ENCODE data around the gene ADCY5. TPM values are rescaled to one million over a fixed set of nuclear protein-coding genes. Genes with fewer than 3 reads are reported as not detected.

Gene ADCY5
- total RNA-seq, 2 experiments from 2014 or later, result 0.10 TPM; not detected in 1

DNA sequence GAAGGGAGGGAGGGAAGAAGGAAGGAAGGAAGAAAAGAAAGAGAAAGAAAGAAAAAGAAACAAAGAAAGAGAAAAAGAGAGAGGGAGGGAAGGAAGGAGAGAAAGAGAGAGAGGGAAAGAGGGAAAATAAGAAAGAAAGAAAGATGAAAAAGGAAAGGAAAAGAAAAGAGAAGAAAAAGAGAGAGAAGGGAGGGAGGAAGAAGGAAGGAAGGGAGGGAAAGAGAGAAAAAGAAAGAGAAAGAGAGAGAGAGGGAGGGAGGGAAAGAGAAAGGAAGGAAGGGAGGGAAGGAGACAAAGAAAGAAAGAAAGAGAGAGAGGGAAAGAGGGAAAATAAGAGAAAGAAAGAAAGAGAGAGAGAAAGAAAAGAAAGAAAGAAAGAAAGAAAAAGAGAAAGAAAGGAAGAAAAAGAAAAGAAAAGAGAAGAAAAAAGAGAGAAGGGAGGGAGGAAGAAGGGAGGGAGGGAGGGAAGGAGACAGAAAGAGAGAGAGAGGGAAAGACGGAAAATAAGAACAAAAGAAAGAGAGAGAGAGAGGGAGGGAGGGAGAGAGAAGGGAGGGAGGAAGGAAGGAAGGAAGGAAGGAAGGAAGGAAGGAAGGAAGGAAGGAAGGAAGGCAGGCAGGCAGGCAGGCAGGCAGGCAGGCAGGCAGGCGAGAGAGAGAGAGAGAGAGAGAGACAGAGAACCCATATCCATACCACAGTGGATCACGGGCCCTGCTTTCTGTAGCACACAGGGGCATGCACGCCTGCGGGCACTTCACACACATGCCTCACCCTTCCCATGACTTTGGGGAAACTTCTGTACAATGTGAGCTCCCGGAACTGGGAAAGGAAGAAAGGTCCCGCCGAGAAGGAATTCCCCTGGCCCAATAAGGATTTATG is 52.5 kb downstream of the ADCY5 start:
- DNase-seq, result no peak
- intact Hi-C loops (cut with micrococcal nuclease), result no loop called here
- H3K9me3 Mint-ChIP-seq, result no peaks in the 10 kb centered on the region
- no peaks in the 10 kb centered on the region for H3K36me3 Mint-ChIP-seq (ENCODE audit: low read depth)
- H3K4me1 Mint-ChIP-seq (ENCODE audit: low read depth), result no peaks in the 10 kb centered on the region
- H3K4me3 Mint-ChIP-seq, result no peak overlapping the region
- H3K27ac Mint-ChIP-seq, result no peak overlapping the region
- H3K27me3 Mint-ChIP-seq (ENCODE audit: low read depth), result peaks cover 15% of the 10 kb centered on the region
- CTCF ChIA-PET, result no interaction called here

DNA sequence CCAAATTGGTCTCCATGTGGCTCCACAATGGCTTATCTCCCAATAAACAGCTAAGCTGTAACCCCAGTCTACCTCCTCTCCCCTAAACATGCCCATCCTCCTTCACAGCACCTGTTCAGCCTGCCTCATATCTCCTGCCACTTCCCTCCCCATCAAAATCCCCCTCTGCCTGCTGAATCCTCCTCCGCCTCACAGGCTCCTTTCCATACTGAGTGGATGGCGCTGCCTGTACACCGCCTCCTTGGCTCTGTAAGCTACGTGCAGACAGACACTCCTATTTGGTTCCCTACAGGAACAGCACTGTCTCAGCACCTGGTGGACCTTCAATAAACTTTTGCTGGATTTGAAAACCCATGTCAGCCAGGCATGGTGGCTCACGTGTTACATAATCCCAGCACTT is 53.7 kb downstream of the ADCY5 start:
- no peak for DNase-seq
- H3K36me3 Mint-ChIP-seq (ENCODE audit: low read depth), result no peaks in the 10 kb centered on the region
- no peaks in the 10 kb centered on the region for H3K9me3 Mint-ChIP-seq
- CTCF ChIA-PET, result interaction anchor here (0.5 kb wide), 1 partner anchor 14 kb away, joined by 3 read pairs; no protein-coding TSS in a partner anchor
- H3K4me1 Mint-ChIP-seq (ENCODE audit: low read depth), result no peaks in the 10 kb centered on the region
- H3K4me3 Mint-ChIP-seq, result no peak overlapping the region
- no peak overlapping the region for H3K27ac Mint-ChIP-seq
- intact Hi-C loops (cut with micrococcal nuclease), result no loop called here
- H3K27me3 Mint-ChIP-seq (ENCODE audit: low read depth), result peaks cover 15% of the 10 kb centered on the region

DNA sequence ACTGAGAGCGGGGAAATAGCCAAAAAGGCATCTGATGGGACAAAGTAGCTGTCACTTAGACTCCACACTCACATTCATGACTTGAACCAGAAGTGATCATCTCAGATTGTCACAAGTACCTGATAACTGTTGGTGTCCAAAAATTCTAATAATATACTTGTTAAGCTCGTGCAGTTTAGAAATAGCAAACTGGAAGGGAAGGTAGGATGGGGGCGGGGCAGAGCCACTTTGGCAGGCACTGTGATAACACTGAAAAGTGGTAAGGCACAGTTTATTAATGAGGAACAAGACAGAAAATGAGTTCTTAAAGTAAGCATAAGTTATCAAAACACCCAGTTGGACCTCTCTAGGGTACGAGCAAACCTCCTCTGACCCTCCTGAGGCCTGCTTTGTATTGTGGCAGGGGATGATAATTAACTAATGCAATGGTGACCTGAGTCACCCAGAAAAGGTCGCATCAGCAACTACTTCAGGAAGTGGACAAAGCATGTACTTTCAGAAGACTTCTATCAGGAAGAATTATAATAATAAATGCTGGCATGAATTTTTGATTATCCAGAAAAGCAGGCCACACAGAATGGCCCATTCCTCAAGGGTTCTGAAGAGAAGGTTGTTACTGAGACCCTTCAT is 54.4 kb downstream of the ADCY5 start:
- Mint-ChIP-seq H3K27ac (no peak overlapping the region), H3K27me3 (ENCODE audit: low read depth) (peaks cover 15% of the 10 kb centered on the region), H3K4me3 (no peak overlapping the region), H3K9me3 (no peaks in the 10 kb centered on the region), H3K4me1 (ENCODE audit: low read depth) (no peaks in the 10 kb centered on the region), H3K36me3 (ENCODE audit: low read depth) (no peaks in the 10 kb centered on the region)
- DNase-seq, result no peak
- intact Hi-C loops (cut with micrococcal nuclease), result no loop called here
- CTCF ChIA-PET, result no interaction called here

GRCh38 chr3:123392871-123393620 is 55.8 kb downstream of the ADCY5 start:
- intact Hi-C loops (cut with micrococcal nuclease), result no loop called here
- no peaks in the 10 kb centered on the region for H3K36me3 Mint-ChIP-seq (ENCODE audit: low read depth)
- H3K27me3 Mint-ChIP-seq (ENCODE audit: low read depth), result peaks cover 11% of the 10 kb centered on the region
- DNase-seq, result no peak
- H3K27ac Mint-ChIP-seq, result no peak overlapping the region
- CTCF ChIA-PET, result no interaction called here
- no peaks in the 10 kb centered on the region for H3K9me3 Mint-ChIP-seq
- H3K4me1 Mint-ChIP-seq (ENCODE audit: low read depth), result no peaks in the 10 kb centered on the region
- no peak overlapping the region for H3K4me3 Mint-ChIP-seq

DNA sequence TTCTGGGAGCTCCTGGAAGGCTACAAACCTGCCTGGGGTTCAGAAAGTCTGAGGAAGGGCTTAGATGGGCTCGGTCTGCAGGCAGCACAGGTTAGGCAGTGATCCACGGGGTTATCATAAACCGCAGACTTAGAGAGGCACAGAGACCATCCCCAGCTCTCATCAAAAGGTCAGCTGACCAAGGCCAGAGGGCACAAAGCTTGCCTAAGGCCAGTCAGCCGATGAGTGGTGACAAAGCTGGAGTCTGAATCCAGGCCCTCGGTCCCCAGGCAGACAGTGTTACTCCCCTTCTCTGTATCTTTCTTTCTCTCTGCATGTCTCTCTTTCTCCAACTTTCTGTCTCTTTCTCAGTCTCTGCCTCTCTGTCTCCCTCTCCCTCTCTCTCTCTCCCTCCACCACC is 56.5 kb downstream of the ADCY5 start:
- no peaks in the 10 kb centered on the region for H3K36me3 Mint-ChIP-seq (ENCODE audit: low read depth)
- CTCF ChIA-PET, result no interaction called here
- H3K4me3 Mint-ChIP-seq, result no peak overlapping the region
- no peak overlapping the region for H3K27ac Mint-ChIP-seq
- DNase-seq, result no peak
- no peaks in the 10 kb centered on the region for H3K4me1 Mint-ChIP-seq (ENCODE audit: low read depth)
- no peaks in the 10 kb centered on the region for H3K9me3 Mint-ChIP-seq
- H3K27me3 Mint-ChIP-seq (ENCODE audit: low read depth), result peaks cover 11% of the 10 kb centered on the region
- intact Hi-C loops (cut with micrococcal nuclease), result no loop called here

GRCh38 chr3:123390865-123391600 is 57.9 kb downstream of the ADCY5 start:
- H3K27ac Mint-ChIP-seq, result no peak overlapping the region
- H3K36me3 Mint-ChIP-seq (ENCODE audit: low read depth), result no peaks in the 10 kb centered on the region
- H3K9me3 Mint-ChIP-seq, result no peaks in the 10 kb centered on the region
- H3K4me3 Mint-ChIP-seq, result no peak overlapping the region
- H3K27me3 Mint-ChIP-seq (ENCODE audit: low read depth), result peaks cover 11% of the 10 kb centered on the region
- intact Hi-C loops (cut with micrococcal nuclease), result no loop called here
- no peak for DNase-seq
- CTCF ChIA-PET, result interaction anchor here (0.6 kb wide), 1 partner anchor 332 kb away, joined by 3 read pairs; no protein-coding TSS in a partner anchor
- H3K4me1 Mint-ChIP-seq (ENCODE audit: low read depth), result no peaks in the 10 kb centered on the region

- Mint-ChIP-seq H3K27me3 (ENCODE audit: low read depth) (peaks cover 5% of the 10 kb centered on the region), H3K36me3 (ENCODE audit: low read depth) (no peaks in the 10 kb centered on the region), H3K27ac (no peak overlapping the region), H3K4me1 (ENCODE audit: low read depth) (no peaks in the 10 kb centered on the region), H3K4me3 (no peak overlapping the region), H3K9me3 (no peaks in the 10 kb centered on the region)
- intact Hi-C loops (cut with micrococcal nuclease), result no loop called here
- CTCF ChIA-PET, result no interaction called here
- DNase-seq, result no peak
Measured at GRCh38 chr3:123389628-123389918, 59.3 kb downstream of the ADCY5 start.

DNA sequence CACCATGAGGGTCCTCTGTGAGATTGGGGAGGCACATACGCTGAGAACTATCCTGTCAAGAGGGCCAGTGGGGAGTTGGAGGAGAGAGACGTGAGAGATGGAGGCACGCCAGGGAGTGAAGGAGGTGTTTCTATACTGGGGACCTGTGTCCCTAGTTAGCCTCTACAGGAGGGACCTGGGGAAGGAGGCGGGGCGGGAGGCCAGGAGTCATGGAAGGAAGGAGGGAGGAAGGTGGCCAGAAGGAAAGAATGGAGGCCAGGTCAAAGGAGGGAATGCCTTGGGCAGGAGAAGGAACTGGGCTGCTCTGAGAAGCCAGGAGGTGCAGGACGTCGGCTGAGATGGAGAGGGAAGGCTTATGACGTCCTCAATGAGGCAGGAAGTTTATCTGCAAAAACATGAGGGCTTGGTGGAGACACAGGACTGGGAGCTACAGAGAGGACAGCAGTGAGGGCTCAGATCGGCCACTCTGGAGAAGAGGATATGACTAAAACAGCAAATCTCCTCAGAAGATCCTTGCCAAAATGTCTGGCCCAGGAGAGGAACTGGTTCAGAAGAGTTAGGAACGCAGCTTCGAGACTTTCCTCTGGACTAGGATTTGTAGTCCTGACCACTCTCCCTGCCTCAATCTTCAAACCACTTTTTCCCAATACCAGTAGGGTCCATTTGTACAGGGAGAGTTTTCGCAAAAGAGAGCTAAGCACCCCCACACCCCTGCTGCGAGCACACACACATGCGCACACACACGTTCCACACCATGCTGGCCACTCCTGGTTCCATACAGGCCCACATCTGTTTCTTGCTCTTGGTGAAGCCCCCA is 59.9 kb downstream of the ADCY5 start:
- no peak overlapping the region for H3K4me3 Mint-ChIP-seq
- intact Hi-C loops (cut with micrococcal nuclease), result no loop called here
- no peaks in the 10 kb centered on the region for H3K27me3 Mint-ChIP-seq (ENCODE audit: low read depth)
- H3K4me1 Mint-ChIP-seq (ENCODE audit: low read depth), result no peaks in the 10 kb centered on the region
- no peaks in the 10 kb centered on the region for H3K9me3 Mint-ChIP-seq
- CTCF ChIA-PET, result no interaction called here
- H3K27ac Mint-ChIP-seq, result no peak overlapping the region
- DNase-seq, result no peak
- H3K36me3 Mint-ChIP-seq (ENCODE audit: low read depth), result no peaks in the 10 kb centered on the region

GRCh38 chr3:123388042-123388441 is 60.8 kb downstream of the ADCY5 start:
- no peak for DNase-seq
- CTCF ChIA-PET, result interaction anchor here (0.7 kb wide), 1 partner anchor 415 kb away, joined by 3 read pairs; no protein-coding TSS in a partner anchor
- no peaks in the 10 kb centered on the region for H3K4me1 Mint-ChIP-seq (ENCODE audit: low read depth)

GRCh38 chr3:123387532-123387931 is 61.4 kb downstream of the ADCY5 start:
- H3K36me3 Mint-ChIP-seq (ENCODE audit: low read depth), result no peaks in the 10 kb centered on the region
- H3K27me3 Mint-ChIP-seq (ENCODE audit: low read depth), result no peaks in the 10 kb centered on the region
- CTCF ChIA-PET, result no interaction called here
- H3K4me3 Mint-ChIP-seq, result no peak overlapping the region
- H3K27ac Mint-ChIP-seq, result no peak overlapping the region
- no peaks in the 10 kb centered on the region for H3K4me1 Mint-ChIP-seq (ENCODE audit: low read depth)
- H3K9me3 Mint-ChIP-seq, result no peaks in the 10 kb centered on the region
- no peak for DNase-seq
- intact Hi-C loops (cut with micrococcal nuclease), result no loop called here

More at GRCh38 chr3:123388042-123388441, 60.8 kb downstream of the ADCY5 start:
- no peak overlapping the region for H3K27ac Mint-ChIP-seq
- intact Hi-C loops (cut with micrococcal nuclease), result no loop called here
- H3K9me3 Mint-ChIP-seq, result no peaks in the 10 kb centered on the region
- H3K4me3 Mint-ChIP-seq, result no peak overlapping the region
- no peaks in the 10 kb centered on the region for H3K36me3 Mint-ChIP-seq (ENCODE audit: low read depth)
- no peaks in the 10 kb centered on the region for H3K27me3 Mint-ChIP-seq (ENCODE audit: low read depth)

DNA sequence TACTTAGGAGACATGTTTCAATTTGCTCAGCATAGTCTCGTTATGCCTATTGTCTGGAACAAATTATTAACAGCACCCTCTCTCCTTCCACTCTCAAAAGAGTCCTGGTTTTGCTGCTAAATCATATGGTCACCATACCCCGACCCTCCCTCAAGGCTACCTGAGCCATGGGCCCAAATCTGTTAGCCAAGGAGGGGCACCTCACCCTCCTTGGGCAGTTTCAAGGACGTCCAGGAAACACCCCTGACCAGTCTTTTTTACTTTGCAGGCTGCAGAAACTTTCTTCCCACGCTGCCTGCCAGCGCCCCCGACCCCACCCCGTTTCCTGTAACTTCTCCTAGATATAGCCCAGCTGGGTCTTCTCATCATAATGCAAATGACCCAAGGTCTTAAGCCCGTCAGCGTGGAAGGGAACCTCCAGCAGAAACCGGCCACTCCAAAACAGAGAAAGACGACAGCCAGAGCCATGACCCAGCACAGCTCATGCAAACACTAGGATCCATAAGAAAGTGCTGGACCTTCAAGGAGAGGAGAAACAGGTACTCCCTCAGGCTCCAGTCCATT is 62.3 kb downstream of the ADCY5 start:
- intact Hi-C loops (cut with micrococcal nuclease), result no loop called here
- Mint-ChIP-seq H3K4me1 (ENCODE audit: low read depth) (no peaks in the 10 kb centered on the region), H3K27ac (no peak overlapping the region), H3K4me3 (no peak overlapping the region), H3K9me3 (no peaks in the 10 kb centered on the region), H3K27me3 (ENCODE audit: low read depth) (no peaks in the 10 kb centered on the region), H3K36me3 (ENCODE audit: low read depth) (no peaks in the 10 kb centered on the region)
- CTCF ChIA-PET, result no interaction called here
- DNase-seq, result no peak

Measured in activated naive CD4-positive, alpha-beta T cell treated with anti-CD3 and anti-CD28 coated beads for 36 hours (primary cell).